HG02885 (cell line): Measurements from ENCODE around the gene MAD1L1.
"Not testable (repeated sequence)": the region's sequence is repeated elsewhere in the genome, so short reads cannot be mapped to it uniquely, and the experiment has no call there.

ENCODE experiments used
- ATAC-seq: cut with Tn5 transposase; IDR thresholded peaks from one replicate; pipeline ENCODE4 v1.9.1; 2021; ENCODE audit warnings: mild to moderate bottlenecking; ENCODE audit not compliant: unreplicated experiment, poor library complexity

Gene MAD1L1

DNA sequence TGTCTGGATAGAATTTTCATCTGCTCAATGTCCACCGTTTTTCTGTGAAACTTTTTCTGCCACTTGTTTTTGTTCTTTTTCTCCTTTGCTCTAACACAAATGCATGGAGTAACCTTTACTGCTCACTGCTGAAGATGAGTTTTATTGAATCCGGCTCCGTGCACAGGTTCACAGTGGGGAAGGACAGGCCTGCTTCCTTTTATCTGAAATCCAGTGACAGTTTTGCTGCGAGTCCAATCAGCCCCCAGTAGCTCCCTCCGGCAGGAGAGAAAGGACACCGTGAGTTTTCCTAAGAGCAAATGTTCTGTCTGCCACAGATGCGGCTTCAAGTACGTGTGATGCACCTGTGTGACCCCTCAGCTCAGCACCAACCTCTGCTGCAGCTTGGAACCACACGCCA lies 246.8 kb downstream of the MAD1L1 start:
- ATAC-seq, result no peak

DNA sequence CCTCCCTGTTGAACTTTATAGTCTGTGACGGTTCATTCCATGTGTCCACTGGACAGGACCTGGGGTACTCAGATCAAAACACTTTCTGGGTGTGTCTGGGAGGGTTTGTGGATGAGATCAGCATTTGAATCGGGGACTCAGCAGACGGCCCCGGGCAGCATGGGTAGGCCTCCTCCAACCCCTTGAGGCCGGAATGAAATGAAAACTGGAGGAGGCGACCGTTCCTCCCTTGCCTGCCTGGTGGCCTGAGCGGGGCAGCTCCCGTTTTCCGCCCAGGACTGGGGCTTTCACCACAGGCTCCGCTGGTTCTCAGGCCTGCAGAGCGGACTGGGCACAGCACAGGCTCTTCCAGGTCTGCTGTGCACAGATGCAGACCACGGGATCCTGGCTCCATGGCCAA lies 247.7 kb downstream of the MAD1L1 start:
- ATAC-seq, result no peak

DNA sequence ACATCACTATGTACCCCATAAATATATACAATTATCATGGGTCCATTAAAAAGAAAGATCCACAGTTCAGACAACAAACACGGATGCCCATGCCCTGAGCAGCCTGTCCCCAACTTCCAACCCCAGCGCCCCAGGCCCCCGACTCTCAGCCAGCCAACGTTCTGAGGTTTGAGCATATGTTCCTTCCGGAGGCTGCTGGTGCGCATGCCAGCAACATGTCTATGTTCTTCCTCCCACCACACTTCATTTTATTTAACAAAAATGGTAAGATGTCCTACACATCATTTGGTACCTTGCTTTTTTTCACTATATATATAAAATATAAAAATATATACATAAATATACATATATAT lies 250.9 kb downstream of the MAD1L1 start:
- no peak for ATAC-seq

DNA sequence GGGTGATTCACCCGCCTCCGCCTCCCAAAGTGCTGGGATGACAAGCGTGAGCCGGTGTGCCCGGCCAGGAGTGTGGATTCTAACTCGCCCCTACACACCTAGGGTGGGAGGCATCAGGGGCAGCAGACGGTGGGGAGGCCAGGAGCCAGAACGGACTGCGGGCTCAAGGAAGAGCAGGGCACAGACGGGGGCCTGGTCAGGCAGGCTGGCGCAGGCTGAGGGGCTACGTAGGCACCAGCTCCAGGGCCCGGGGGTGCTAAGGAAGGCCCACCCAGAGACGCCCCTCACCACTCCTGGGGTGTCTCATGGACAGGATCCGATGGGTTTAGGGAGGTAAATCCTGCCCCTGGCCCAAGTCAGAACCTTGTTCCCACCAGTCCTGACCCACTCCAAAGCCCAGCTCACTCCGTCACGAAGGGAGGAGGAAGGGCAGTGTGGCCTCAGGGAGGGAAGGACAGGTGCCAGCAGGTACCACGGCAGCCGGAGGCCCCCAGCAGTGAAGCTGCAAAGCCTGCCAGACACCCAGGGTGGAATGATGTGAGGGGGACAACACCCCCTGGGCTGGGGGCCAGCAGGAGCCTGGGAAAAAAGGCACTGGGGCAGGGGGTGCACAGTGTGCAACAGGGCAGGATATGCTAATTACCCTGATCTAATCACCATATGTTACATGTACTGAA lies 251.4 kb downstream of the MAD1L1 start:
- ATAC-seq, result no peak

DNA sequence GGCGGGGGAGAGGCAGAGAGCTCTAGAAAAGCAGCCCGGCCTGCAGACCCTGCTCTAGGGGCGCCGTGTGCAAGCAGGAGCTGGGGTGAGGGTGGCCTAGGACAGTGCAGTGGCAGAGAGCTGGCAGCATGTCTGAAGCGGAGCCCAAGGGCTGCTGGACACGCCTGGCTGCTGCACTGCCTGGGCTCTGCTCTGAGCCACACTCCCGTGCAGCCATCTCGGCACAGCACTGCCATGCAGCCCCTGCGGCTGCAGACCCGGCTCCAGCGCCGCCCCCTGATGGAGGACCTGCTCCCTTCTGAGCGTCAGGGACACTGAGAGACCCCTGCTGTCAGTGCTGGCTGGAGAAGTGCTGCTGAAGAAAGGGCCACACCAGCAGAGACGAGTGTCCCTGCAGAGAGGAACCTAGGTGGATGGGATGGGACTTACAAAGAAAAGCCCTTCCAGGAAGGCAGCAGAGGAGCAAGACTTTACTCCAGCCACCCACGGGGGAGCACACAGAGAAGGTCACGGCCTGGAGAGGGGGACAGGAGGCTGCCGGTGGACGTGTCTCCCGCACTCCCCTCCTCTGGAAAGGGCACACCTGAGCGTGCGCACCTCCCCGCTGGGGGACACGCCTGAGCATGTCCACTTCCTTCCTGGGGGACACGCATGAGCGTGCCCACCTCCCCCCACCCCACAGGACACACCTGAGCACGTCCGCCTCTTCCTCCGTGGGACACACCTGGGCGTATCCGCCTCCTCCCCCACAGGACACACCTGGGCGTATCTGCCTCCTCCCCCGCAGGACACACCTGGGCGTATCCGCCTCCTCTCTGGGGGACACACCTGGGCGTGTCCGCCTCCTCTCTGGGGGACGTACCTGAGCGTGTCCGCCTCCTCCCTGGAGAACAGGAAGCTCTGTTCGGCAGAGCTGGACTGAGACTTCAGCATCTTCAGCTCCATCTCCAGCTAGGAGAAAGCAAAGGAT lies 252.9 kb downstream of the MAD1L1 start:
- no peak for ATAC-seq

DNA sequence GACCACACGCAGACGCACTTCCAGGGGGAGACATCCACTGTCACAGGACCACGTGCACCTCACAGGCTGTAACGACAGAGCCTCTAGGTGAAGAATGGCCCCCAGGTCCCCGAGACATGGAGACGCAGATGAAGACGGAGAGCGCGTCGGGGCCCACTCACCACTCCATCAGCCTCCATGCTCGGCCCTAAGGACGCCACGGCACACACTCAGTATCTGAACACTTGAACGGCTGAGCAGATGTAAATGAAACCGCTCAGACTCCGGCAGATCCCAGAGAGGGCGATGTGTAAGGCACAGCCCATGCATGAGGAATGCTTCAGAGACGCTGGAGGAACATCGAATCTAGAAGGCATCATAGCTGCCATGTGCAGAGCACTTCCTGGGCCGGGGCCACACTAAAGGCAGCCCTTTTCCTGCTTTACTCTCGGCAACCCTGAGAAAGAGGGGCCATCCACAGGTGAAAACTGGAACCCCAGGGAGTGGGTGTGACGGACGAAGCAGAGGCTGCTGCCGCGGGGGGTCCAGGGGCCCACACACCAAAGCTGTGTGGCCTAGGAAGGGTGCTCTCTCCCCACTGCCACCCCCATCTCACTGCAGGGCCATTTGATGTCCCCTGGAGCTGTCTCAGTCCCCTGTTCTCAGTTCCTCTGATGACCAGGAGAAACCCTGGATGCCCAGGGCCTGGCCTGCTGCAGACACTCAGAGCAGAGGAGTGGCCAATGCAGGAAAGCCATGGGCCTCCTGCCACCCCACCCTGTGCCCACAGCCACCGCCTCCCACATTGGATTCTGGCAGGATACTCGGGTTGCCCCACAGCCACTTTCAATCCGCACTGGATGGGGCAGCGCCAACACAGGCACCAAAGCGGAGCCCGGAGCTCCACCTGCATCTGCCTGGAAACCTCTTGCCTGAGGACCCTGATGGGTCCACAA lies 253.8 kb downstream of the MAD1L1 start:
- no peak for ATAC-seq

DNA sequence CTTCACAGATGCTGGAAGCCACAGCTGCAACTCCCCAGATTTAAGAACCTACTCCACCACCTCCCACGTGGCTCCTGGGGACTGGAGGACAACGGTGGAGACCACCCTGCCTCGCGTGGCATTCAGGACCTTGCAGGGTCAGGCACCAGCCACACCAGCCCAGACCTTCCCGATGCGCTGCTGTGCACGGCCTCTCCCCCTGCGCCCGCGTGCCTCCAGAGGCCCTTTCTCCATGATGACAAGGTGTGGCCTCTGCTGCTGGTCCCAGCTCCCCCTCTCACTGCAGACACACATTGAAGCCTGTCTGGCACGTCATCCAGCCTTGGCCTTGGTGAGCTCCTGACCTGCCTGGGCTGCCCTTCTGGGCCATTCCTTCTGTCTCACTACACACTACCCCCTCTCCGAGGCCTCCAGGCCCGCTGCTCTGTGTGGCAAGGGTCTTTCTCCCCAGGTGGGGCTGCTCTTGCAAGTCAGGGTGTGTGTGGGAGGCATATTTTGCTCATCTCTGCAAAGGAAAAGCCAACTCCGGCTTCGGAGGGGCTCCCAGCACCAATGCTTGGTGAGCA lies 254.8 kb downstream of the MAD1L1 start:
- ATAC-seq, result no peak

DNA sequence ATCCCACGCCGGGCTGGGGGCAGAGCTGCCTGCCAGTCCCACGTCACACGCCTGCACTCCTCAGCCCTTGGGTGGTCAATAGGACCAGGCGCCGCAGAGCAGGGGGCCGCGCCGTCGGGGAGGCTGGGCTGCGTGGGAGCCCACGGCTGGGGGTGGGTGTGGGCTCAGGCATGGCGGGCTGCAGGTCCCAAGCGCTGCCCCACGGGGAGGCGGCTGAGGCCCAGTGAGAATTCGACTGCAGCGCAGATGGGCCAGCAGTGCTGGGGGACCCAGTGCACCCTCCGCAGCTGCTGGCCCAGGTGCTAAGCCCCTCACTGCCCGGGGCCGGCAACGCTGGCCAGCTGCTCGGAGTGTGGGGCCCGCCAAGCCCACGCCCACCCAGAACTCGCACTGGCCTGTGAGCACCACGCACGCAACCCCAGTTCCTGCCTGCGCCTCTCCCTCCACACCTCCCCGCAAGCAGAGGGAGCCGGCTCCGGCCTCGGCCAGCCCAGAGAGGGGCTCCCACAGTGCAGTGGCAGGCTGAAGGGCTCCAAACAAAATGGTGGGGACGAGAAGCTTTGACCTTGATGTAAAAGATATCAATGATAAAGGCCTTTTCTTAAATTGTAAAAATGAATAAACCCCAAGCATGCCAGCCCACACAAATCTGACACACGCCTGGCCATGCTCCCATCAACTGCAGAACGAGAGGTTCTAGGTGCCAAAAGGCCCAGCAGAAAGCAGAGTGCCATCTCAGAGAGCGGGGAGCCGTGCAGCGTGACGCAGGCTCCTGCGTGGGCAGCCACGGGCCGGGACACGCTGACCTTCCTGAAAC lies 255.5 kb downstream of the MAD1L1 start:
- ATAC-seq, result no peak

DNA sequence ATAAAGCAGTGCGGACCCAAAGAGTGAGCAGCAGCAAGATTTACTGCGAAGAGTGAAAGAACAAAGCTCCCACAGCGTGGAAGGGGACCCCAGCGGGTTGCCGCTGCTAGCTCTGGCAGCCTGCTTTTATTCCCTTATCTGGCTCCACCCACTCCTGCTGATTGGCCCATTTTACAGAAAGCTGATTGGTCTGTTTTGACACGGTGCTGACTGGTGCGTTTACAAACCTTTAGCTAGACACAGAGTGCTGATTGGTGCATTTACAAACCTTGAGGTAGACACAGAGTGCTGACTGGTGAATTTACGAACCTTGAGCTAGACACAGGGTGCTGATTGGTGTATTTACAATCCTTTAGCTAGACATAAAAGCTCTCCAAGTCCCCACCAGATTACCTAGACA lies 256.2 kb downstream of the MAD1L1 start:
- ATAC-seq, result not testable (repeated sequence)

DNA sequence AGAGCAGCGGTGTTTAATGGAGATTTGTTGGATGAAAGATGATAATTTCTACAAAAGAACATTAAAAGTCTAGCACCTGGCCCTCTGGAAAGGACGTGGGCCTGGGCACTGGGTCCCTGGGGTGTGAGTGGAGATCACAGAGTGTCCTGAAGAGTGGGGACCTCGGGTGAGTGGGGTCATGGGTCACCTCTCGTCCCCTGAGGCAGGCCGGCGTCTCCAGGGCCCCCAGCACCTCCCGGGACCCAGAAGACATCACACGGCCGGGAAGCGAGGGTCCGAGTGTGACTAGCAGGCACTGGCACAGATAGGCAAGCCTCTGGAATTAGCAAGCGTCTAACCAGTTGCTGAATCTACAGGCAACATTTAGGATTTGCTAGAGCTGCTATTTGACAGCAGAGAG lies 257.2 kb downstream of the MAD1L1 start:
- no peak for ATAC-seq

DNA sequence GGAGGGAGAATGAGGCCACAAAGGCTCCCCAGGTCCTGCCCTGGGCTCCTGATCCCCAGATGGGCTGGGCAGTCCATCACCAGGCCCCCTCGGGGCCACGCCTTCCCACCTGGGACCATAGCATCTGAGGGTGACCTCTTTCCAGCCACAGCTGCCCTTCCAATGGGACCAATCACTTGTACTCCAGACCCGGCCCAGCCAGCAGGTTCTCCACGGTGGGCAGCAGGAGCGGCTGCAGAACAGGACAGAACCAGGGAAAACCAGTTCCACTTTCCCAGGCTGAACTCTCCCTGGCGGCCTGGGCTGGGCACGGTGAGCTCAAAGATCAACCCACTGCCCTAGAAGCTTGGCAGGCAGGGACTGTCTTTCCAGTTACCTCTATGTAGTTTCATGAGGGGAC lies 257.6 kb downstream of the MAD1L1 start:
- ATAC-seq, result no peak

DNA sequence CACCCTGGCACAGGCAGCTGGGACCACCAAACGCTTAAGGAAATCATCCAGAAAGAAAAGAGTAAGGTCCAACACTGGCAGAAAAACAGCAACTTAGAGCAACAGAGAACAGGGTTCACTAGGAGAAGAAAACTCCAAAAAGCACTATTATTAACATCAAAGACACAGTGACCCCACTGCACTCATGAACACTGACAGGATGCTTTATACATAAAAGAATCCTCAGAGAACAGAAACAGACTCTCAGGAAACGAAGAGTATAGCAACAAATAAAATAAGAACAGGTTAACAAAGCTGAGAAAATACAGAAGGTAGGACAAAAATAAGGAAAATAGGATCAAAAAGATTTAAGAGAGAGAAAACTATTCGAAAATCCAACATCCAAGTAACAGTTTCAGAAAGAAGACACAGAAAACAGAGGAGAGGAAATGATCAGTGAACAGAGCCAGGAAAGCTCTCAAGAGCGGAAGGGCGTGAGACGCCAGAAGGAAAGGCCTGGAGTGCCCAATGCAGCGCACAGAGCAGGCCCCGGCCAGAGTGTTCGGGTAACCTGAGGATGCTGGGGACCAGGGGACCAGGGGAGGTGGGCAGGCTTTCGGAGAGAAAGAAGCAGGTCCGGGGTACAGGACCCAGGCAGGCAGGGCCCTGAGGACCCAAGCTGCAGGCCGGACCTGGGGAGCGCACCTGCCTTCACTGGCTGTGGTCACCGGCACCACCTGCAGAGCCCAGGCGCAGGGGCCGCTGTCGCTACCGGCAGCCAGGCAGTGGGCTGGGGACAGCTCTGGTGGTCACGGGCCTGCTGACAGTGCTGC lies 258.2 kb downstream of the MAD1L1 start:
- no peak for ATAC-seq

DNA sequence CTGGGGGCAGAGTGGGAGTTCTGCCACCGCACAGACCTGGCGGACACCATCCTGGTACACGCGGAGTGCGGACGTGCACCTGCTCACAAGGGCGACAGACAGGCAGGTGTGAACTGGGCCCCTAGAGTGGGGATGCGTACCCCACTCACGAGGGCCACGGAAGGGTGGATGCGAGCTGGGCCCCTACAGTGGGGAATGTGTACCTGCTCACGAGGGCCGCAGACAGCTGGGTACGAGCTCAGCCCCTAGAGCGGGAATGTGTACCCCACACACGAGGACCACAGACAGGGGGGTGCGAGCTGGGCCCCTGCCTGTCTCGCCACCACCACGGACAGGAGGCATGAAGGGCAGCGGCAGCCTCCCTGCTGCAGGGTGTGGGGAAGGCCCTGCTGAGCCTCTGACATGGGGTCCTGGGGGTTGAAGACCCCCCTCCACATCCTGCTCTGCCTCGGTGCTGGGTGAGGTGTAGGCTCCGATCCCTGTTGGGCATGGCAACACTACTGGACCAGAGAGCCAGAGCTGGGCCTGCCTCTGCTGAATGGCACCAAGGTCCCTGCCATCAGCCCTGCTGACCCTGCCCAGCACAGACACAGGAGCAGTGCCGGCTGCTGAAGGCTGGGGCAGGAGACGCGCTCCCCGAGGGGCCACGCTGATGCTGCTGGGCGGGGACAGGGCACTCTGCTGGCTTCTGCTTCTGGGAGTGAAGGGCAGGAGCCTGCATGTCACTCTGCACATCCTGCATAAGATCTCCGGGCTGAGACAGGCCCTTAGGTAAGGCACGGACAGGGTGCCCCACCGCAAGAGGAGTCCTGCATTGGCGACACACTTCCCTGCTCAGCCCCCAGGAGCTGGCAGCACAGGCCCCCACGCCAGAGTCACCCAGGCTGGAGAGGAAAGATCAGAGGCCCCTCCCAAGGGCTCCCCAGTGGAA lies 259.2 kb downstream of the MAD1L1 start:
- ATAC-seq, result no peak

DNA sequence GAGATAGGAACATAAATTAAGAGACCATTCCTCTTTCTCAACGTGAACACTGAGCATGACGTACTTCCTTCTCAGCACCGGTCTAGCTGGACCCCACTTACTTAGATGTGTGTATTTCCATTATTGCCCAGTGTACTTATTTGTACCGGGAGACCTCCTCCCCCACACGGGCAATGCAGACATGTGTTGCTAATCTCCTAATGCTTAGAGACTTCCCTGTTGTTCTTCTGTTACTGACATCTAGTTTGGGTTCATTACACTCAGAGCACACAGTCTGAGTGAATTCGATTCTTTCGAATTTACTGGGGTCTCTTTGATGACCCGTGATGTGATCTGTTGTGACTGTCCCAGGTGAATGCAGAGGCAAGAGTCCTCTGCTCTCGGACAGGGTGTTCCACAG lies 260.0 kb downstream of the MAD1L1 start:
- no peak for ATAC-seq

DNA sequence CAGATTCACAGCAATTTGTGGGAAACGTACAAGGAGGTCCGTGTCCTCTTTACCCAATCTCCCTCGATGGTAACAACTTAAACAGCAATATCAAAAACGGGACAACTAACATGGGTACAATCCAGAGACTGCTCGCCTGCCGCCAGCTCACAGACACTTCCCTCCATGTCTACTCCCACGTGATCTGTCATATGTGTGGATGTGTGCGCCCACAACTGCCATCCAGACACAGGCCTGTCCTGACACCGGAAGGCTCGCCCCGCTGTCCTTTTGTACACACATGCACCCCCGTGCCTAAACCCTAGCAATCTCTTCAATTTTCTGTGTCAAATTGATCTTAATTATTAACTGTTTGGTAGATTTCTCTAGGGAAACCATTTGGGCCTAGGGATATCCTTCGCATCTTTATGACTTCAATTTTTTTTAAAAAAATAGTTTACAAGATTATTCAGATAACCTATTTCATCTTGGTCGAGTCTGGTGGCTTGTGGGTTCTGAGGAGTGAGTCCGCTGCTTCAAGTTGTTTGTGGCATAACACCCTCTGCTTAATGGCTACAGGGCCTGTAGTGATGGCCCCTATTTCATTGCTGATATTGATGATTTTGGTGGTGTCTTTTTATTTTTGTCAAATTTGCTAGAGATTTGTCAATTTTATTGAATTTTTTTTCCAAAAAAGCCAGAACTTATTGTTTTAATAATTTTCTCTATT lies 260.6 kb downstream of the MAD1L1 start:
- ATAC-seq, result no peak

DNA sequence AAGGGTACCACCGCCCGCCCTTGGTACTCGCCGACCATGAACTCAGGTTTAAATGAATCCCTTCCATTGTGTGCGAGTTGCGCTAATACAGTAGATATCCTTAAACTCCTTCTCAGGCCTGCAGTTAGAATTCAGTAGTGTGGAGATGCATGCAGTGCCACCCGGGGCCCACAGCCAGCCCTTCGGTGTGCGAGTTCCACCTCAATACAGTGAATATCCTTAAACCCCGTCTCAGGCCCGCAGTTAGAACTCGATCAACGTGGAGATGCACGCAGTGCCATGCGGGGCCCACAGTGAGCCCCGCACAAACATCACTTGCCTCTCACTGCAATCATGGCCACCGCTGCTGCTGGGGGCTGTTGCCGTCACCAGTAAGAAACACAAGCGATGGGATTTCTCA lies 261.9 kb downstream of the MAD1L1 start:
- ATAC-seq, result no peak

DNA sequence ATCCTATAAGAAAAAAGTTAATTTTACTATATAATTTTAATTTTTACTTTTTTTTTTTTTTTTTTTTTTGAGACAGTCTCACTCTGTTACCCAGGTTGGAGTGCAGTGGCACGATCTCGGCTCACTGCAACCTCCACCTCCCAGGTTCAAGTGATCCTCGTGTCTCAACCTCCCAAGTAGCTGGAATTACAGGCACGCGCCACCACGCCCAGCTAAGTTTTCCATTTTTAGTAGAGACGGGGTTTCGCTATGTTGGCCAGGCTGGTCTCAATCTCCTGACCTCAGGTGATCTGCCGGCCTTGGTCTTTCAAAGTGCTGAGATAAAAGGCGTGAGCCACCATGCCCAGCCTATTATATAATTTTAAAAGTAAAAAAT lies 262.5 kb downstream of the MAD1L1 start:
- not testable (repeated sequence) for ATAC-seq
